Esophagus squamous epithelium (tissue), 4 donors: ENCODE data around the gene LEFTY2.
"Not testable (repeated sequence)": the region's sequence is repeated elsewhere in the genome, so short reads cannot be mapped to it uniquely, and the experiment has no call there.

Source experiments
- CTCF ChIP-seq, 6 experiments: fragments of 450-650 bp in 4 of 6; fragments of 200-600 bp in 2 of 6; sonication (generic) in 2 of 6; IDR thresholded peaks; one replicate each; pipeline ENCODE4 v1.5.1; 2016 to 2019; ENCODE audit warnings: antibody characterized with exemption in 6 of 6, mild to moderate bottlenecking in 4 of 6, moderate library complexity in 4 of 6
- POLR2A ChIP-seq, 4 donors: fragments of 450-650 bp; IDR thresholded peaks; one replicate each; pipeline ENCODE4 v1.6.1; 2017; ENCODE audit warnings: antibody characterized with exemption in 4 of 4, mild to moderate bottlenecking in 4 of 4, moderate library complexity in 3 of 4

DNA sequence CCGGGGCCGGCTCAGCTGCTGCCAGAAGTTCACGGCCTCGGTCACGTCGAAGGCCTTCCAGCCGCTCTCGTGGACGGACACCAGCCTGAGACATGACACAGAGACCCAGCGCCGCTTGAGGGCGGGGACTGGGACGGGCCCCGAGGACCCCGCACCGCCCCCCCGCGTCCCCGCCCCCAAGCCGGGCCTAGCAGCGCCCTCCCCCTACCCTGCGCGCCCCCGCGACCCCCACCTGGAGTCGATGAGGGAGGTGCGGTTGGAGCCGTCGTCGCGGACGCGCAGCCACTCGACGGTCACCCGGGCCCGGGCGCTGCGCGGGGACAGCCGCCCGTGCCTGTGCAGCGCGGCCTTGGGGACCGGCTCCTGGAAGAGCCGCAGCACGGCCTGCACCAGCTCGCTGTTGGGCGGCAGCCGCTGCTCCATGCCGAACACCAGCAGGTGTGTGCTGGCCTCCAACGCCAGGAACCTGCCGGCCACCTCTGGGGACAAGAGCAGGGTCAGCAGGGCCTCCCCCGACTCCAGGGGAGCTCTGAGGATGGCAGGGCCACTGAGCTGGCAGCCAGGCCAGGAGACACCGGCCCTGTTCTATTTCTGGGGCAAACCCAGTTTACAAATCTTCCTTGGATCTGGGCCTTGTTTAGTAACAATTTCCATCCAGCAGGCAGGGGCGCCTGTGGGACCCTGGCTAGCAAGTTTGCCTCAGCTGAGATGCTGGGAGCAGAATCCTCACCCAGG, 53.3 kb downstream of the LEFTY2 start:
- not testable (repeated sequence) for TF ChIP-seq POLR2A, CTCF (IDR thresholded peaks at IDR 0.05)
